HG03378 (cell line): ENCODE measurements around the gene MRGPRD.

Source experiments
- ATAC-seq: cut with Tn5 transposase; IDR thresholded peaks from one replicate; pipeline ENCODE4 v1.9.1; 2021; ENCODE audit warnings: mild to moderate bottlenecking, moderate library complexity; ENCODE audit not compliant: unreplicated experiment

MRGPRD gene

GRCh38 chr11:68970921-68971636 lies 9.7 kb downstream of the MRGPRD start:
- no peak for ATAC-seq

GRCh38 chr11:68969386-68969785 lies 11.4 kb downstream of the MRGPRD start:
- no peak for ATAC-seq

- ATAC-seq = no peak
Observed at GRCh38 chr11:68968306-68969250, 12.2 kb downstream of the MRGPRD start.

GRCh38 chr11:68966894-68967780 lies 13.6 kb downstream of the MRGPRD start:
- ATAC-seq = no peak

- ATAC-seq = no peak
Observed at GRCh38 chr11:68965901-68966853, 14.6 kb downstream of the MRGPRD start.

GRCh38 chr11:68963779-68964178 lies 17.0 kb downstream of the MRGPRD start:
- ATAC-seq = no peak

GRCh38 chr11:68962527-68963250 lies 18.1 kb downstream of the MRGPRD start:
- ATAC-seq = no peak

GRCh38 chr11:68961245-68961644 lies 19.5 kb downstream of the MRGPRD start:
- ATAC-seq = no peak

- no peak for ATAC-seq
Observed at GRCh38 chr11:68960294-68961071, 20.3 kb downstream of the MRGPRD start.

GRCh38 chr11:68959465-68960293 lies 21.1 kb downstream of the MRGPRD start:
- ATAC-seq = no peak

GRCh38 chr11:68958211-68958610 lies 22.6 kb downstream of the MRGPRD start:
- ATAC-seq = no peak

- no peak for ATAC-seq
Observed at GRCh38 chr11:68956547-68957254, 24.1 kb downstream of the MRGPRD start.

GRCh38 chr11:68956142-68956541 lies 24.6 kb downstream of the MRGPRD start:
- no peak for ATAC-seq

- ATAC-seq = no peak
Observed at GRCh38 chr11:68955607-68955958, 25.2 kb downstream of the MRGPRD start.

GRCh38 chr11:68954836-68955606 lies 25.8 kb downstream of the MRGPRD start:
- ATAC-seq = no peak

GRCh38 chr11:68950762-68951161 lies 30.0 kb downstream of the MRGPRD start:
- ATAC-seq = no peak
